HG02763 (cell line): Measurements from ENCODE around the gene ASMT.
A peak's percentile ranks its signal among the peaks of the same experiment; 100 is the strongest.
"Not testable (repeated sequence)": the region's sequence is repeated elsewhere in the genome, so short reads cannot be mapped to it uniquely, and the experiment has no call there.

Experiments
- ATAC-seq: cut with Tn5 transposase; IDR thresholded peaks from one replicate; pipeline ENCODE4 v1.9.1; 2021; ENCODE audit warnings: mild to moderate bottlenecking, moderate library complexity; ENCODE audit not compliant: unreplicated experiment

The ASMT gene, protein sequence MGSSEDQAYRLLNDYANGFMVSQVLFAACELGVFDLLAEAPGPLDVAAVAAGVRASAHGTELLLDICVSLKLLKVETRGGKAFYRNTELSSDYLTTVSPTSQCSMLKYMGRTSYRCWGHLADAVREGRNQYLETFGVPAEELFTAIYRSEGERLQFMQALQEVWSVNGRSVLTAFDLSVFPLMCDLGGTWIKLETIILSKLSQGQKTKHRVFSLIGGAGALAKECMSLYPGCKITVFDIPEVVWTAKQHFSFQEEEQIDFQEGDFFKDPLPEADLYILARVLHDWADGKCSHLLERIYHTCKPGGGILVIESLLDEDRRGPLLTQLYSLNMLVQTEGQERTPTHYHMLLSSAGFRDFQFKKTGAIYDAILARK

DNA sequence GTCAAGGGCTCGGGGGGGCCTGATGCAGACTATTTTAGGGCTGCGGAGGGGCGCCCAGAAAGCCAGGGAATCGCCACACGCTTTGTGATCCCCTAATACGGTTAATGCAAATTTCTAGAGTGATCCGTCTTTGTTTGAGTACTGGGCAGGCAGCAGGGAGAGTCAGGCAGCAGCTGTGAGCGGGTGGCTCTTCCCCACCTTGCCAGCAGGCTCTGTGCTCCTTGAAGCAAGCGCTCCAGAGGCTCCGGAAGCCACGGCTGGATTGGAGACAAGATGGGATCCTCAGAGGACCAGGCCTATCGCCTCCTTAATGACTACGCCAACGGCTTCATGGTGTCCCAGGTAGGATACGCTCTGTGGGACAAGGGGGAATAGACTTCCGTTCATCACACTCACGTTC lies at the start of gene ASMT:
TSS of gene ASMT (plus strand) at position 133 of the 400 bp plus-strand sequence. CDS start at position 274, 141 bp downstream.
- ATAC-seq: no peak

DNA sequence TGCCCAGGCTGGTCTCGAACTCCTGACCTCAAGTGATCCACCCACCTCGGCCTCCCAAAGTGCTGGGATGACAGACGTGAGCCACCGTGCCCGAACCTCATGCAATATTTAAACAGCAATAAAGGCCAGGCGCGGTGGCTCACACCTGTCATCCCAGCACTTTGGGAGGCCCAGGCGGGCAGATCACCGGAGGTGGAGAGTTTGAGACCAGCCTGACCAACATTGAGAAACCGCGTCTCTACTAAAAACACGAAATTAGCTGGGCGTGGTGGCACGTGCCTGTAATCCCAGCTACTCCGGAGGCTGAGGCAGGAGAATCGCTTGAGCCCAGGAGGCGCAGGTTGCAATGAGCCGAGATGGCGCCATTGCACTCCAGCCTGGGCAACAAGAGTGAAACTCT lies 40.7 kb upstream of the ASMT start:
- ATAC-seq: not testable (repeated sequence)

DNA sequence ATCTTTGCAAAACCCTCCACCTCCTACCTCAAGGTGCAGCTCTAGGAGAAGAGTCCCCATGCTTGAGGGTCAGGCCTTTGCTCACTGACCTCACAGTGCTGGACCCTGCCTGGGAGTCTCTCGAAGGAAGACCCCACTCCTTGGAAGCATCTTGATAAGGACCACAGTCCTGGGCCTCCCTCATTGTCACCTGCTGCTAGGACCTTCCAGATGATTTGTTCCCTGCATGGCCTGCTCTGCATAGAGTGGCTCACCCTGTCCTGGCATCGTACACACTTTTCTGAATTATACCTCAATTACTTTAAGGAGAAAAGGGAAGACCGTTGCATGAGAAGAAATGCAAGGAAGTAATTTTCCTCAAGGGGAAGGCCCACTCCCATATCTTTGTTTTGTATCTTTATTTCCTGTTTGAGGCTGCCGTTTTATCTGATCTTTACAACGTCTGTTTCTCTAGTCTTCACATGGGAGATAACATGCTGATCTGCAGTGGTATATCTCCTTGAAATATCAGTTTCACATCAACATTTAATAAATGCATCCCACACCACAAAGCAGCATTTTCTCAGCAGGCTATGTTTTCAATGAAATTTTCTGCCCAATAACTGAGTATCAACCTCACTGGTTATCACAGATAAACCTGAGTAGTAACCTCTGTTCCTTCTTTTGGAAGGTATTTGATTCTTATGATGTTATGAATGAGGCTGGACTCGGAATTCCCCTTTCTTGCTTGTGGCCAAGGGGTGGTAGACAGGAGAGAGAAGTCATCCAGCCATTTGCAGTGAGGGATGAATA lies 38.5 kb upstream of the ASMT start:
- ATAC-seq: no peak

DNA sequence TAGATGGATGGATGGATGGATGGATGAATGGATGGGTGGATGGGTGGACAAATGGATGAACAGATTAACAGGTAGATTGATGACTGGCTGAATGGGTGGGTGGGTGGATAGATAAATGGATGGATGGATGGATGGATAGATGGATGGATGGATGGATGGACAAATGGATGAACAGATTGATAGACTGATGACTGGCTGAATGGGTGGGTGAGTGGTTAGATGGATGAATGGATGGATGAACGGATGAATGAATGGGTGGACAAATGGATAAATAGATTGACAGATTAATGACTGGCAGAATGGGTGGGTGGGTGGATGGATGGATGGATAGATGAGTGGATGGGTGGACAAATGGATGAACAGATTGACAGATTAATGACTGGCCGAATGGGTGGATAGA lies 37.0 kb upstream of the ASMT start:
- no peak for ATAC-seq

DNA sequence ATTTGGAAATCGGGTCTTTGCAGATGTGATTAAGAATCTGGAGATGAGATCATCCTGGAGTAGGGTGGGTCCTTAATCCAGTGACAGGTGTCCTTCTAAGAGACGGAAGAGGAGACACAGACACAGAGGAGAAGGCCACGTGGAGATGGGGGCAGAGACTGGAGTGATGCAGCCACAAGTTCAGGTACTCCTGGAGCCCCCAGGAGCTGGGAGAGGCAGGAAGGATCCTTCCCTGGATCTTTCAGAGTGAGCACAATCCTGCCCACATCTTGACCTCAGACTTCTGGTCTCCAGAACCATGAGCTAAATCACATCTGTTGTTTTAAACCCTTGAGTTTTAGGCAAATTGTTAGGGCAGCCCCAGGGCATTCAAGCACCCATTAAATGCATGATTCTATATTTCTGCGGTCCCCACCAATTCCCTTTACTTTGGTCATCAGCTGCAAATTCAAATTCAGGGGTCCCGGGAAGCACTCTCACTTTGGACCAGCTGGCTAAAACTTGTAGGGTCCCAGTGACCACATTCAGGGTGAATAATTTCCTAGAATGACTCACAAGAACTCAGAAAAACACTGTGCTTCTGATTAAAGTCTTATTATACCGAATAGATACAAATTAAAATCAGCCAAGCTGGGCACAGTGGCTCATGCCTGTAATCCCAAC lies 36.2 kb upstream of the ASMT start:
- no peak for ATAC-seq

DNA sequence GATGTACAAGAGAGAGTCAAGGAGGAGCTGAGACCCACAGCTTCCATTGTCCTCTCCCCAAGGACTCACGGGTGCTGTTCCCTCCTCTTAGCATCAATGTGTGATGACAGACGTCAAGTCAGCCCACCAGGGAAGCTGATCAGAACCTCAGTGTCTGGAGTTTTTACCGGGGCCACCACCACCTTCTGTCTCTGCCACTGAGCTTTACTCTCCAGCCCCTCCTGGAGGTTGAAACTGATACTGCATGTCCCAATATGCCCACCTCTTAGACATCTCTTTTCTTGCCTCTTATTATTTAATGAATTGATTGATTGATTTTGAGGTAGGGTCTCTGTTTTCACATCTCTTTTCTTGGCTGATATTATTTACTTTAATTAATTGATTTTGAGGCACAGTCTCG lies 33.7 kb upstream of the ASMT start:
- ATAC-seq: no peak

- ATAC-seq: no peak
Measured at GRCh38 chrX:1582686-1583437, 32.0 kb upstream of the ASMT start.

DNA sequence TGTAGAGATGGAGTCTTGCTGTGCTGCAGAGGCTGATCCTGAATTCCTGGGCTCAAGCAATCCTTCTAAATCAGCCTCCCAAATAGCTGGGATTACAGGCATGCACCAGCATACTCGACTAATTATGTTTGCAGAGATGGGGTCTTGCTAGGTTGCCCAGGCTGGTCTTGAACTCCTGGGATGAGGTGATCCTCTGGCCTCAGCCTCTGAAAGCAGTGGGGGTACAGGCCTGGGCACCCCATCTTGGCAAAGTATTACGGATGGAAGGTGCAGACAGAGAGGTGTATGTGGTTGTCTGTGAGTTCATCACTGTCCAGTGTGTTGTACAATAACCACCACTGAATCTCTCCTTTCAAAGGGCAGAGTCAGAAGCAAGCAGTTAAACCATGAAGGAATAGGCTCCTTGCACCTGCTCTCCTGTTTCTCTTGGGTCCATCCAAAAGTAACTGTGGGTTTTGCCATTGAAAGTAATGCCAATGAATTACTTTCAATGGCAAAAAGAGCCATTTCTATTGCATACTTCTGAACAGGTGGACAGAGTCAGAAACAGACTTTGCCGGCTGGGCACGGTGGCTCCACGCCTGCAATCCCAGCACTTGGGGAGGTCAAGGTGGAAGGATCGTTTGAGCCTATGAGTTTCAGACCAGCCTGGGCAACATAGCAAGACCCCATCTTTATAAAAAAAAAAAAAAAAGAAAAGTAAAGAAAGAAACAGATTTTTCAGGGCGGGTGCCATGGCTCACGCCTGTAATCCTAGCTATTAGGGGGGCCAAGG lies 30.4 kb upstream of the ASMT start:
- no peak for ATAC-seq

DNA sequence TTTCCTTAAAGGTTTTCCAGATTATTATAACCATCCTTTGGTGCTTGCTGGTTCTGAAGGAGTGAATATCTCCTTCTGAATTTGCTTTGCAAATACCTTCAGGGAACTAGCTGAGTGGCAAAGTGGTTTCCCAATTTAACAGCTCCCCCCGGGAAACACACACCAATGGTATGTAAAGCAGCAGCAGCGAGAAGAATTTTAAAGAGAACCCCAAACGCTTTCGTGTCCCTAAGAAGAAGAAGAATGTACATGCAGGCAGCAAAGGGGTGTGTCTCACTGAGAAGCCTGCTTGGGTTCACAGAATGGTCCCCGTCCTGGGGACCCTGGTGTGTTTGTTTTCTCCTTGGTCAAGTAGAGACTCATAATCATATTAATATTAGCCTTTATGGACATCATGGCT lies 27.7 kb upstream of the ASMT start:
- no peak for ATAC-seq

- no peak for ATAC-seq
Measured at GRCh38 chrX:1589356-1590130, 25.3 kb upstream of the ASMT start.

DNA sequence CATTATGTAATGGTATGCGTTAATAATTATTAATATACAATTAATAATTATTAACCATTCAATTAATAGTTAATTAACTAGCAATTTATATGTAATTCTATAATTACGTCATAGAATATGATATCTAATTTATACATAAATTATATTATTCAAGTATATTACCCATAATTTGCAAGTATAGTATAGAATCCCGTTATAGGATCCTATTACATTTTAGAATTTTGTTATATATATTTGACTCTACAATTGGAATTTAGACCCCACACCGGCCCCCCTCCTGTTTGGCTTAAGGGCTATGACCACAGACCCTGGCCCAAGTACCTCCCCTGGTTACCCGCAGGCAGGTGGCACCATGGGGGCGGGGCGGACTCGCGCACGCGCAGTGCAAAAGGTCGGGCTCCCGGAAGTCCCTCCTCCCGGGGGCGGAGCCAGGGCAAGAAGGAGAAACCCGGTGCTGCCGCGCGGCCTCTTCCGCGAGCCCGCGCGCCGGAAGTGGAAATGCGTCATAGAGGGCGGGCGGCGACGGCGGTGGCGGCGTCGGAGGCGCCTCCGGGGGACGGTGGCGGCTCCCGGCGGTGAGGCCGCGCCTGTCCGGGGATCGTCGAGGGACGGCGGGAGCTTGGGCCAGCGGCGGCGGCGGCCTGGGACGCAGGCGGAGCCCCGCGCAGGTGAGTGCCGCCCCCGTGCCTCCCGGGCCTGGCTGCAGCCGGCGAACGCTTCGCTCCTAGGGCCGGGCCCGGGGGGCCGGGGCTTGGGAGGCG lies 23.6 kb upstream of the ASMT start, which contains the start of gene AKAP17A:
TSS of gene AKAP17A (plus strand) at position 503 of the 761 bp plus-strand sequence. CDS start 1,859 bp downstream, outside the sequence.
- ATAC-seq: peak; percentile 91

- ATAC-seq: no peak
Measured at GRCh38 chrX:1591863-1592469, 22.9 kb upstream of the ASMT start.

DNA sequence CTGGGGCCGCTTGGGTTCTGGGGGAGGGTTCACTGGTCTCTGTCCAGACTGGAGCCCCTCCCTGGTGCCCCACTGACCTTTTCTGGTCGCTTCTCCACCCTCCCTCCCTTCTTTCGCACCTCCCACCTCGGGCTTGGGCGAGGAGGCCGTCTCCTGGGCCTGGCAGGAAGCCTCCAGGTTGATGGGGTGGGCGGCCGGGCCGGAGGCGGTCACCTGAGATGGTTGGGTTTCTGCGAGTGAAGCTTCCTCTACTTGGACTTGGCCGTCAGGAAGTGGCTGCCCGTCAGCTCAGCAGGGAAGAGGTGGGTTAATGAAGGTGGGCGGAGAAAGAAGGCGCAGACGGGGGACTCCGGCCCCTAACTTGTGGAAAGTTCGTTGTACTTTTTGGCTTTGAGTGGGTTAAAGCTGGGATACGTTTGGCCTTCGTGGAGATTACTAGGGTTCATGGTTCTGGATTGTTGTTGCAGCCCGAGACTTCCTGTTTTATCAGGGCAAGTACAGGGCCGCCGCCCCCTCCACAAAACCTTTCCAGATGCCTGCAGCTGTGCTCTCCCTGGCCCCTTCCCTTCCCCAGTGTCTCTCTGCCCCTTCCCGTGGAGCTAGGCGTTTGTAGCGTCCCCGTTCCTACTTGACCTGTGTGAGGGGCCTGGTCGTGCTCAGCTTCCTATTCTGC lies 22.3 kb upstream of the ASMT start:
- no peak for ATAC-seq

- no peak for ATAC-seq
Measured at GRCh38 chrX:1593286-1594271, 21.3 kb upstream of the ASMT start.

- ATAC-seq: no peak
Measured at GRCh38 chrX:1595711-1596060, 19.2 kb upstream of the ASMT start.

GRCh38 chrX:1596676-1597344 lies 18.0 kb upstream of the ASMT start:
- no peak for ATAC-seq
